ENCODE results near the gene FAM240A. TPM values are rescaled to one million over a fixed set of nuclear protein-coding genes. Genes with fewer than 3 reads are reported as not detected.

The FAM240A gene
- total RNA-seq, 3 donors from 2014 or later (not counting 1 experiment from before 2014, with no cell fraction given): not detected

GRCh38 chr3:46668116-46668515 lies 55.8 kb downstream of the FAM240A start:
- DNase-seq (no peak), ATAC-seq (no peak)
- intact Hi-C loops (cut with micrococcal nuclease): no loop called here
- no peaks in the 10 kb centered on the region for H3K36me3 ChIP-seq (ENCODE audit: control insufficient read depth, insufficient read depth, low read length)
- H3K9me3 ChIP-seq (ENCODE audit: control insufficient read depth, insufficient read depth, low read length): no peaks in the 10 kb centered on the region
- no peaks in the 10 kb centered on the region for H3K9me3 Mint-ChIP-seq
- TF ChIP-seq CTCF (IDR thresholded peaks at IDR 0.05): no peak
- H3K27me3 ChIP-seq (ENCODE audit: control insufficient read depth, insufficient read depth, low read length): no peaks in the 10 kb centered on the region
- H3K4me1 ChIP-seq (ENCODE audit: control insufficient read depth, insufficient read depth, low read length): no peaks in the 10 kb centered on the region
- H3K4me1 Mint-ChIP-seq: no peaks in the 10 kb centered on the region
- H3K36me3 Mint-ChIP-seq: no peaks in the 10 kb centered on the region
- H3K4me3 Mint-ChIP-seq: no peak overlapping the region
- 69% methylated on average over 8 of the region's 8 CpGs for WGBS (ENCODE audit: insufficient coverage)
- H3K27me3 Mint-ChIP-seq (ENCODE audit: low read depth in 2 of 2): no peaks in the 10 kb centered on the region
- H3K27ac Mint-ChIP-seq: no peak overlapping the region
- H3K27ac ChIP-seq (ENCODE audit: low read length): no peak overlapping the region
- H3K4me3 ChIP-seq (ENCODE audit: low read length): no peak overlapping the region

GRCh38 chr3:46668591-46668990 lies 56.3 kb downstream of the FAM240A start:
- no peak for TF ChIP-seq CTCF (IDR thresholded peaks at IDR 0.05)
- DNase-seq (no peak), ATAC-seq (no peak)
- Mint-ChIP-seq H3K27me3 (ENCODE audit: low read depth in 2 of 2) (peaks cover 0 to 4% of the 10 kb centered on the region in 2 donors), H3K27ac (no peak overlapping the region), H3K9me3 (no peaks in the 10 kb centered on the region), H3K36me3 (no peaks in the 10 kb centered on the region), H3K4me1 (no peaks in the 10 kb centered on the region), H3K4me3 (no peak overlapping the region)
- H3K27ac ChIP-seq (ENCODE audit: low read length): no peak overlapping the region
- no peaks in the 10 kb centered on the region for H3K9me3 ChIP-seq (ENCODE audit: control insufficient read depth, insufficient read depth, low read length)
- 86% methylated on average over 2 of the region's 2 CpGs for WGBS (ENCODE audit: insufficient coverage)
- H3K36me3 ChIP-seq (ENCODE audit: control insufficient read depth, insufficient read depth, low read length): no peaks in the 10 kb centered on the region
- H3K4me3 ChIP-seq (ENCODE audit: low read length): no peak overlapping the region
- intact Hi-C loops (cut with micrococcal nuclease): no loop called here
- no peaks in the 10 kb centered on the region for H3K27me3 ChIP-seq (ENCODE audit: control insufficient read depth, insufficient read depth, low read length)
- H3K4me1 ChIP-seq (ENCODE audit: control insufficient read depth, insufficient read depth, low read length): no peaks in the 10 kb centered on the region

- Histone ChIP-seq H3K27ac (ENCODE audit: low read length) (no peak overlapping the region), H3K36me3 (ENCODE audit: control insufficient read depth, insufficient read depth, low read length) (no peaks in the 10 kb centered on the region), H3K4me3 (ENCODE audit: low read length) (no peak overlapping the region), H3K27me3 (ENCODE audit: control insufficient read depth, insufficient read depth, low read length) (no peaks in the 10 kb centered on the region), H3K9me3 (ENCODE audit: control insufficient read depth, insufficient read depth, low read length) (no peaks in the 10 kb centered on the region), H3K4me1 (ENCODE audit: control insufficient read depth, insufficient read depth, low read length) (no peaks in the 10 kb centered on the region)
- H3K4me1 Mint-ChIP-seq: no peaks in the 10 kb centered on the region
- intact Hi-C loops (cut with micrococcal nuclease): no loop called here
- H3K9me3 Mint-ChIP-seq: no peaks in the 10 kb centered on the region
- TF ChIP-seq CTCF (IDR thresholded peaks at IDR 0.05): no peak
- 88% methylated on average over 9 of the region's 9 CpGs for WGBS (ENCODE audit: insufficient coverage)
- ATAC-seq: no peak
- H3K36me3 Mint-ChIP-seq: no peaks in the 10 kb centered on the region
- H3K27ac Mint-ChIP-seq: no peak overlapping the region
- H3K27me3 Mint-ChIP-seq (ENCODE audit: low read depth in 2 of 2): peaks cover 0 to 4% of the 10 kb centered on the region in 2 donors
- no peak overlapping the region for H3K4me3 Mint-ChIP-seq
- DNase-seq: no peak
These were observed 57.1 kb downstream of the FAM240A start for GRCh38 chr3:46669191-46669999.

Data from natural killer cell (primary cell).